ACHN (cell line): Measurements from ENCODE around the gene GPR50.

ENCODE experiments used
- DNase-seq: peaks from one replicate; pipeline ENCODE4 v3.0.0-alpha.2; 2015
- in situ Hi-C: cut with HindIII; loops from 2 replicates; pipeline ENCODE4 v1.10.0; 2017; ENCODE audit warnings: low sequenced_read_pairs, low pct_ligation_motif_present, low pct_unique_long_range_greater_than_20kb

GPR50 gene

DNA sequence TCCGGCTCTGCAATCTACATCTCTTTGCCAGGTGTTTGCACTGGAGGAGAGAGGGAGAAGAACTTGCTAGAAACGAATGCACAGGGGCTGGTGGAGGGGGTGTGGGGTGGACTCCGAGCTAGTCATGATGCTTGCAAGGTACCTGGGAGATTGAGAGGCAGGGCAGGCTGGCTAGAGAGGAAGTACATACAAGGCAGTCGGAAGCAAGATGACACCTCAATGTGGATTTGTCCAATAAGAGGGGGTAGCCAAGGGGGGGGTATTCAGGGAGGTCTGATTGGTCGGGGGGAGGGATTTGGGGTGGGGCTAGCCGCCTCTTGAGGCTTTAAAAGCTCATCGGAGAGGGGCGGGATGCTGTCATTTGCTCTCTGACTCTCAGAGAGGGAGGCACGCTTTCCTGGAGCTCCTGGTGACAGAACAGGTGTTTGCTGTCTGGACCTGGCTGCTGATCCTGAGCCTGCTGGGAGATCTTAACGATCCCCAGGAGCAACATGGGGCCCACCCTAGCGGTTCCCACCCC lies at the start of gene GPR50:
Gene GPR50, plus strand, starts transcription at position 354 of the 520 bp plus-strand sequence. Its CDS starts 138 bp downstream, at position 492.
- in situ Hi-C loops: no loop called here
- no peak for DNase-seq

DNA sequence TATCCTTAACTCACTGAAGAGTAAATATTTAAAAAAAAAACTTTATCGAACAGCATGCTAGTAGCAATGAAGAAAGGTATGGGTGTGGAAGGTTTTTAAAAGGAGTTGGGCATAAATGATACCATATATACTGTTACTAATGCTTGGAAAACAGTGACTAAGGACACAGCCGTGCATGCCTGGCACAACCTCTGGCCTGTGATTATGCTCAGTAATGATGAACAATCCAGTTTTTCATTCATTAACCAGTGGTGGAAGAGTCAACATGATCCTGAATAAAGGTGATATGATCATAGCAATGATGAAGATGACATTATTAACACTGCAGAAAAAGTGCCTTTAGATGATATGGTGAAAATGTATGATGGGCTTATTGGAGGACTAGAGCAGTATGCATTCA lies 43.9 kb upstream of the GPR50 start:
- in situ Hi-C loops: no loop called here
- no peak for DNase-seq

DNA sequence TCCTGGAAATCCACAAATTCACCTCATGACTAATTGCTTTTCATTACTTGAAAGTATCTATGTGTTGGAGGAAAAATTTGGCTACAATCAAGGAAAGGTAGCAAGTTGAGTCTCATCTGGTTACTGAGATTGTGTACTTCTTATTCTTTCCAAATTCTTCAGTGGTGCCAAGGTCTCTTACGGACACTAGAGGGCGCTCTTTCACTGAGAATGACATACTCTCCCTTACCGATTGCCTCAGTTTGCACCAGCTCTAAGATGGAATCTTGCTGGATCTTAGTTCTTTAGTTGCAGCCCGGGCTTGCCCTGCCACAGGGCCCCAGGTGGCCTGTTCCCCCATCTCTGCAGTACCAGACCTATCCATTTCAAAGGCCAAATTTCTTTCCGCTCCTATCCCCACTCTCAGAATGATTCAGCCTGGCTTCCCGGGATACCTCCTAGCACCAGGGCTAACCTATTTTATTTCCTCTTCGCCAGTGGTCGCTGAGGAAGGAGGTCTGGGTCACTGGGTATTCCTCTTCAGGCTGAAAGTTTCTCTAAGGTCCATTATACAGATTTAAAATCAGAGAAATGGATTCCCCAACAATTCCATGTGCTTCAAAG lies 24.6 kb upstream of the GPR50 start:
- peak; percentile 39 for DNase-seq
- in situ Hi-C loops: no loop called here

DNA sequence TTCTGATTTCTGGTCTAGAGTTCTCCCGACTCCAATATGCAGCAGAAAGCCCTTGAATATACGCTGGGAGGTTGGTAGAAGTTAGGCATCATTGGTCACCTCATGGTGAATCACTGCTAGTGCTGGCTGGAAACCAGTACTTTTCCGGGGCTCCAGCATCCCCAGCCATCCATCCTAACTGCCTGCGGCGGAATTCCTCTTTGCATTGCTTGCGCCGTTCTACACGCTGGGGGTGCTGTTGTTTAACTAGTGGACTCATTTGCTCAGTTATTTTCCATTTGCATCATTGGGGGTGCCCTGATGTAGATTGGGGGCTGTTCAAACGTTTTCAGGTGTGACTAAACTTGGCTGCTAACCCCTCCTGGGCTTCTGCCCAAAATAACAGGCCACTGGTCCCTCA lies 23.3 kb upstream of the GPR50 start:
- peak; percentile 35 for DNase-seq
- in situ Hi-C loops: no loop called here

DNA sequence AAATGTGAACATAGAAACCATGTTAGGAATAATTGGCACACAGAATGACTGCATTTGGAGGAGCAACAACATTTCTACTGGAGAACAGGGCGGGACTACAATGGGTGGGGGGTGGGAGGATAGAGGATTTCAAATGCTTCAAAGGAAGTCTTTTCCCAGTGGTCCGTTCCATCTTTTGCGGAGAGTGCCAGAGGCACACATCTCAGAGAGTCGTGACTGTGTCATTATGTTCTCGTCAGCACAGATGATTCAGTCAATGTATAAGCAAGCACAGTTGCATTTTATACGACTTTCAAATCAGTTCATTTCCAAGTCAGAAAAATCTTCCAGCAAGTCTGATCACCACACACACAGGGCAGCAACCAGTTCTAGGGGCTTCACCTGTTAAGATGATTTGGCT lies 22.7 kb upstream of the GPR50 start:
- in situ Hi-C loops: no loop called here
- no peak for DNase-seq

DNA sequence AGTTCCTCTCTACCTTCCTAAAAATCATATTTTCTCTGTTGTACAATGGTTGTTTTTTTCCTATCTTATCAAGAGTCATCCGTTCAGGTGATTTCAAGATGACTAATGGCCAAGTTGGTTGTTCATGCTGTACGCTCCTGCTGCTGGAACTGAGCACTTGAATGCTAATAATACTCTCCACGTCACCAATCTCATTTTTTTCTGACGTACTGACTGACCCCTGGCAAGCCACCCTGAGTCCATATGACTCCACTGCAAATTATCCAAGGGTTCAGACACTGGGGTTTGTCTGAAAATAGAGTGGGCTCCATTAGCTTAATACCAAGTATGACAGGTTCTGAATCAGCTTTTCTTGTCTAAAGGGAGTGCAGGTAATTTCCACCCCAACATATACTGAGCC lies 21.1 kb upstream of the GPR50 start:
- in situ Hi-C loops: no loop called here
- DNase-seq: no peak

DNA sequence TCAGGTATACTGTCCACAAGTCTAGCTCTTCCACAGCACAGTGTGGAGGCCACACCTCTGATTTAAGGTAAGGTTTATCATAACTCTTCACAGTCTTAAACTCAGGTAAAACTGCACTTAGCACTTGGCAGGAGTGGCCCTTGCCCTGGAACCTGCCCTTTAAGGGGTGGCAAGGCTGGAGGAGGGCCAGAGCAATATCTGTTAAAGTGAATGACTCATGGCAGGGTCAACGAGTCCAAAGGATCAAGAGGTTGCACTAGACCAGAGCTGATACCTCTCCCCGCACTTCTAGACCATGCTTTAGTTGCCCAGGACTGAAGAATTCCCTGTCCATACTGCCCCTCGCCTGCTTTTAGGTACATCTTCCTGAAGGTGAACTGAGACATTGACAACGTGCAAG lies 14.7 kb upstream of the GPR50 start:
- in situ Hi-C loops: no loop called here
- no peak for DNase-seq

DNA sequence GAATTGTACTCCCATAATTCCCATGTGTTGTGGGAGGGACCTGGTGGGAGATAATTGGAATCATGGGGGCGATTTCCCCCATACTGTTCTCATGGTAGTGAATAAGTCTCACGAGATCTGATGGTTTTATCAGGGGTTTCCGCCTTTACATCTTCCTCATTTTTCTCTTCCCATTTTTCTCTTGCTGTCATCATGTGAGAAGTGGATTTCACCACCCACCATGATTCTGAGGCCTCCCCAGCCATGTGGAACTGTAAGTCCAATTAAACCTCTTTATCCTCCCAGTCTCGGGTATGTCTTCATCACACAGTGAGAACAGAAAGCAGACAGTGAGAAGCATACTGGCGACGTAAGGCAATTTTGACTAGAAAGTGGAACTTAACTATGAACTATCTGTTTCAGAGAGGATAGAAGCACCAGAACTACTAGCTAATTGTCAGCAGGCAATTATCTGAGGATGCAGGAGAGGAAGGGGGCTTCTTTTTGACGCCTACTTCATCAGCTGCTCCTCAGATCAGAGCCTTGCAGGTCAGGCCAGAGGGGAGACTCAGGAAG lies 8.5 kb upstream of the GPR50 start:
- DNase-seq: no peak
- in situ Hi-C loops: no loop called here

DNA sequence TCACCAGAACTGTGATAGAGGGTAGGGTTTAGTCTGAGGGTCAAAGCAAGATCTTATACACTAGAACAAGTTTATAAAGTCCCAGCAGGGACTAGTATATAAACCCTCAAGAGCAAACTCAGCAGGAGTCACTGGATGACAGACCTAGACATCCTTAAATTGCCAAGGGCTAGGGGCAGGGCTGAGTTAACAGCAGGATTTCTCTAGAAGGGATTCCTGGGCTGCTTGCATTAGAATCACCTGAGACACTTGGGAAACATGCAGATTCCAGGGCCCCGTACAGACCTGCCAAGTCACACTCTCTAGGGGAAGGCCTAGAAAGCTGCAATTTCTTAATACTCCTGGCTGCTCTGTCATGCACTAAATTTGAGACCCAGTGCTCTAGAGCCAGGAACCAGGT lies 6.6 kb upstream of the GPR50 start:
- in situ Hi-C loops: no loop called here
- DNase-seq: no peak

DNA sequence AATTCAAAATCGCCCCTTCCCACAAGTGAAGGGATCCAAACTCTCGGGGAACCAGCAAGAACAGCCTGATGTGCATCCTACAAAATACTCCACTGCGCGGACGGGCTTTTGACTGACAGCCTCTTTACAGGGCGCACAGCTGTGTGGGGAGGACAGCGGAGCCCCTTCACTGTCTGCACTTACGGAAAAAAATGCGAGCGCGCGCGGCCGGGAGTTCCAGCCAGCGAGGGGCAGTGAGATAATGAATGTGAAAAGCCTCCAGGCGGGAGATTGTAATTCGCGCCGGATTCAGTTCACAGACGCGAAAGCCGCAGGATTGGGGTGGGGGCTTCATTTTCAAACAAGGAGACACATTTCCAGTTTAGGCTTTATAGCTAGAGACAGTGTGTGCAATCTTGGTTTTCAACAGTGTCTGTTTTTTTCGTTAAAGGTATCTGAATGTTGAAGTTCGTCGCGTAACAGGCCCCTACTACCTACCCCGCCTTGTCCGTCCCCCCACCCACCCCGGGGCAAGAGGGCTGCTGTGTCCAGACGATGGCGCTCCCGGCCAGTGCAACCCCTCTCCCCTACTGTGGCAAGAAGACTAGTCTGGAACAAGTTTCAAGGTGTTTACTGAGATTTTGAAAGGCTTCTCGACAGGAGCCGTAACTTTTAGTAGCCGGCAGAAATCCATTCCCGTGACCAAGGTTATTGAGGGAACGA lies 1.7 kb upstream of the GPR50 start:
- in situ Hi-C loops: no loop called here
- DNase-seq: no peak

DNA sequence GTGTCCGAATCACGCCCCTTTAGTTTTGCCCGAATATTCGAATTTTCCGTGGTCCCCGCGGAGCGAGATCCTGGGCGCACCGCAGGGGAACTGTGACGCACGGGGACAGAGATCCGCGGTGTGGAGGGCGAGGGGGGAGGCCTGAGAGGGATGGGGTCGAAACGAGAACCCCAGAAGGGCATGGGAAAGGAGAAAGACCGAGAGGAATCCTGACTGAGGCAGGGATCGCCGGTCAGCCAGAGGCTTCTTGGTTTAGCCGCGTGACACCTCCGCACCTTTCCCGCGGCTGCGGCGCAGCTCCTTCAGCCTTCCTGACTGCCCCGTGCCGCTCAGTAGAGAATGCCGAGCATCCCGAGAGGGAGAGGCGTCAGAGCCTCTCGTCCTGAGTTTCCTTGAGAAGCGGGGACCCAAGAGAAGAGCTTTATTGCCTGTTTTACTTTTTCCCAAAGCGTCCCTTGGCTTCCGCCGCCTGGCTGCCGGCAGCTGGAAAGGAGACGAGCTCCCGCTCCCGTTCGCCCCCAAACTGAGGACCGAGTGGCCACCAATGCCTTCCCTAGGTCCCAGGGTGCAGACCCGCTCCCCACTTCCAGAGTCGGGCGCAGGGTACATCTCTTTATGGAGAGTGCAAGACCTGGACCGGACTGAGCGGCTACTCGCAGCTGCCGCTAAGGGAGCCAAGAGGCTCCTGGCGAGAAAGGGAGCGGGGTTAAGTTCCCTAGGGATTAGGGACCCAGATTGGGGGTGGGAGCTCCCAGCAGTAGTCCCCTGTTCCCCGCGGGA lies 911 bp upstream of the GPR50 start:
- in situ Hi-C loops: no loop called here
- no peak for DNase-seq

DNA sequence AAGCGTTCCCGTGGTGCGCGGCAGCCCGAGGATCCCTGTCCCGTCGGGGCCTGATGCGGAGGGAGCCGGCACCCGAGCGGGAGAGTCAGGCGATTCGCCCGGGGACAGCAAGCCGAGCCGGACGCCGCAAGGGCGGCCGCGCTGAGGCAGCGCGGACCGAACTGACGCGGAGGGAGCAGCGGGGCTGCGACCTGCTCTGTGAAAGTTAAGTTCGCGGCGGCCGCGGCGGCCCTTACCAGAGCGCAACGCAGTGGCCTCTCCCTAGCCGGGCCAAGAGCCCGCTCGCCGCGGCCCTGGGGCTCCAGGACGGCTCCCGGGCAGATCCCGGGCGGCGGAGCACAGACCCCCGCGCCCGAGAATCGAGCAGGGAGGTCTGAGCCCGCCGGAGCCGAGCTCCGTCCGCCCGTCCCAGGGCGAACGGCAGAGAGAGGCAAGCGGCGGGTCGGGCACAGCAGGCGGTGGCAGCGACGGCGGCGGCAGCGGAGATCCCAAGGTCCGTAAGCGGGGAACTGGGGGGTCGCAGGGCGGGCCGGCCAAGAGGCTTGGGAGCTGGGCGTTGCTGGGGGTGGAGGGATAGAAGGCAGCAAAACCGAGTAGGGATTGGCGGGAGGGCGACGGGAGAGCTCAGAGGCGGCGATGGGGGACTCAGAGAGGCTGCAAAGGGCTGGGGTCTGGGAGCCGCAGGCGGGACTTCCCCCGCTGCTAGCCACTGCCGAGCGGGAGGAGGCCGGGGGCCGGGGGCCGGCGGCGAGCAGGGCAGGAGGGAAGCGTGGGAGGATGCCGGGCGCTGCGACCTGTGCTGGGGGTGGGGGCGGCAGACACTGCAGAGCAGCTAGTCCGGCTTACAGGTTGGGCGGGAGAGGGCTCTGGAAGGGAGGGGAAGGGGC lies 1.0 kb downstream of the GPR50 start:
- in situ Hi-C loops: no loop called here
- no peak for DNase-seq

DNA sequence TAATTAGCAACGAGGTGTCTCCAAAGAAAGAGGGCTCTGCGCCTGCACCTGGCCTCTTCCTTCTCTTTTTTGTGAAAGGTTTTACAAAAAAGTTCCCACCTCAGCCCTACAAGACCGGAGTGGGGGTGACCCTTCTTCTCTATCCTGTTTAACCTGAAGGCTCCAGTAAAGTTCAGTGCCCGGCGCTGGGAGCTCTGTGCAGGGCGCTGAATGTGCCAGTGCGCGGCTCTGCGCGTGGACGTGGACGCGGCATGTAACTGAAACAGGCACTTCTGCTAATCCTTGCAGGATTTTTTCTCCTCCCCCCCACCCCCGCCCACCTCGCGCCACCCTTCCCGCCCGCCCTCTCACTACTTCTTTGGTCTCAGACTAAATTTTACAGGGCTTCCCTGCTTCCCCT lies 2.4 kb downstream of the GPR50 start:
- DNase-seq: no peak
- in situ Hi-C loops: no loop called here

DNA sequence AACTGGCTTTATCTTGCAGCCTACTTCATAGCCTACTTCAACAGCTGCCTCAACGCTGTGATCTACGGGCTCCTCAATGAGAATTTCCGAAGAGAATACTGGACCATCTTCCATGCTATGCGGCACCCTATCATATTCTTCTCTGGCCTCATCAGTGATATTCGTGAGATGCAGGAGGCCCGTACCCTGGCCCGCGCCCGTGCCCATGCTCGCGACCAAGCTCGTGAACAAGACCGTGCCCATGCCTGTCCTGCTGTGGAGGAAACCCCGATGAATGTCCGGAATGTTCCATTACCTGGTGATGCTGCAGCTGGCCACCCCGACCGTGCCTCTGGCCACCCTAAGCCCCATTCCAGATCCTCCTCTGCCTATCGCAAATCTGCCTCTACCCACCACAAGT lies 4.0 kb downstream of the GPR50 start:
- in situ Hi-C loops: no loop called here
- no peak for DNase-seq

DNA sequence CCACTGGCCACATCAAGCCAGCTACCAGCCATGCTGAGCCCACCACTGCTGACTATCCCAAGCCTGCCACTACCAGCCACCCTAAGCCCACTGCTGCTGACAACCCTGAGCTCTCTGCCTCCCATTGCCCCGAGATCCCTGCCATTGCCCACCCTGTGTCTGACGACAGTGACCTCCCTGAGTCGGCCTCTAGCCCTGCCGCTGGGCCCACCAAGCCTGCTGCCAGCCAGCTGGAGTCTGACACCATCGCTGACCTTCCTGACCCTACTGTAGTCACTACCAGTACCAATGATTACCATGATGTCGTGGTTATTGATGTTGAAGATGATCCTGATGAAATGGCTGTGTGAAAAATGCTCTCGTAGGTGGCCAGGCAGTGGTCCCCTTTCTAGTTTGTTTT lies 4.7 kb downstream of the GPR50 start:
- in situ Hi-C loops: no loop called here
- no peak for DNase-seq

DNA sequence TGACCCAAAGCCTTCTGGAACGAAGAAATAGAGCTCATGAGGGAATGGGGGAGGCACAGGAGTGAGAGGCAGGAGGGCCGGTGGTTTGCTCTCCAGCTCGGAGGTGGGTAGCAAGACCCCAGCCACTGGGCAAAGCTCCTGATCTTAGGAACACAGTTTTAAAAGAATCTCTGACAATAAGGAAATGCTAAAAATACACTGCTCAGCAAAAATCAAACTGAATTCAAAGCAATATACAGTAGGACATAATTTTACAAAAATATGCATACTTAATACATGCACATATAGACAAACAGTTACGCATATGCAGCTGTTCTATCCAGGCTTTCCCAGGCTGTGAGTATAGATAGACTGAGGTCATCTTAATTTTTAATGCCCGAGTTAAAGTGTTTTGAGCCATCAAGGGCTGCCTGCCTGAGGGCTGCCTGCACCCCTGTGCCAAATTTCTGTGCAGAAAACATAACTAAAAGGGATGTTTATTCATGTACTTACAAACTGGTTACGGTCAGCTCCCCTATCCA lies 6.9 kb downstream of the GPR50 start:
- in situ Hi-C loops: no loop called here
- DNase-seq: no peak

DNA sequence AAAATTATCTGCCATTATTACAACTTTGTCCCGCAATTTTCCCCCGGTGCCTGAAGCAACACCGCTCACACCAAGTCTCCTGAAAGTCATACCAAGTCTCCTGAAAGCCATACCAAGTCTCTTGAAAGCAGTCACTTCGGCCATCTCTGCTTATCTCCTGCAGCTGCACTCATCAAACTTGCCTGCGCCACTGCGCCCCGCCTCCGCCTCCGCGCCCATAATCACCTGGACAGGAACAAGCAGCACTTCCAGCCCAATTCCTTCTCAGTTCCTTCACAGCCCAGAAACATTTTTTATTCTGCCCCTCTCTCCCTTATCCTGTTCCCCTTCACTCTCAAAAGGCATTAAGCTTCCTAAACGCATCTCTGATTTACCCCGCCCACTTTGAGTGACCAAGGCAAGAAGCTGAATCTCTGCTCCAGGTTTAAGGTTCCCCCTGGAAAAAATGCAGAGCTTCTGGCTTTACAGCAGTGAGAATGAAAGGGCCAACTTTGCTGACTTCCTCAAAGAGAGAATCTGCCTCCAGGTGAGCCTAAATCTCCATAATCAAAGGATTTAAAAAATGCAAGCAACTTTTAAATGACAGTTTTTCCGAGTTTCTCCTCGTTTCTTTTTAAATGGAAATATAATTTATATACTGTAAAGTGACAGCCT lies 7.7 kb downstream of the GPR50 start:
- in situ Hi-C loops: no loop called here

DNA sequence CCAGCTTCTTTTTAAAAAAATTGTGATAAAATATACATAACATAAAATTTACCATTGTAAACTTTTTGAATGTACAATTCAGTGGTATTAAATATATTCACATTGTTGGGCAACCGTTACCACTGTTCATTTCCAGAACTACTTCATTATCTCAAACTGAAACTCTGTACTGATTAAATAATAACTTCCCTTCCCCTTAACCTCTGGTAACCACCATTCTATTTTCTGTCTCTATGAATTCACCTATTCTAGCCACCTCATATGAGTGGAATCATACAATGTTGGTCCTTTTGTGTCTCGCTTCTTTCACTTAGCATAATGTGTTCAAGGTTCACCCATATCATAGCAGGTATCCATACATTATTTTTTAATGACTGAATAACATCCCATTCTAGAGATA lies 8.3 kb downstream of the GPR50 start:
- in situ Hi-C loops: no loop called here
- DNase-seq: no peak

More for the DNA sequence above, 7.7 kb downstream of the GPR50 start:
- DNase-seq: no peak
